KMS-11 (cell line): ENCODE data around the gene NTM.

Experiments used
- H2AFZ ChIP-seq: fragments of 200-600 bp; sonication (generic); 2 replicates; pipeline ENCODE4 v1.6.1; 2016; ENCODE audit warnings: antibody characterized with exemption, mixed run types, low read depth
- H3K27ac ChIP-seq: fragments of 200-600 bp; sonication (generic); 2 replicates; pipeline ENCODE4 v1.6.1; 2016; ENCODE audit warnings: mild to moderate bottlenecking, mixed run types
- H3K27me3 ChIP-seq: fragments of 200-600 bp; sonication (generic); 2 replicates; pipeline ENCODE4 v1.6.1; 2017; ENCODE audit warnings: mild to moderate bottlenecking, low read depth, mixed run types, moderate library complexity; ENCODE audit not compliant: insufficient read depth
- H3K36me3 ChIP-seq: fragments of 200-600 bp; sonication (generic); 2 replicates; pipeline ENCODE4 v1.6.1; 2017; ENCODE audit warnings: mild to moderate bottlenecking, mixed run types; ENCODE audit not compliant: insufficient read depth
- H3K4me1 ChIP-seq: fragments of 200-600 bp; sonication (generic); 2 replicates; pipeline ENCODE4 v1.6.1; 2016; ENCODE audit warnings: mild to moderate bottlenecking, low read depth, mixed run types; ENCODE audit not compliant: poor library complexity, severe bottlenecking
- H3K4me2 ChIP-seq: fragments of 200-600 bp; sonication (generic); 2 replicates; pipeline ENCODE4 v1.7.0; 2016; ENCODE audit warnings: mild to moderate bottlenecking, mixed run types
- H3K4me3 ChIP-seq: fragments of 200-600 bp; sonication (generic); IDR thresholded peaks from 2 replicates; pipeline ENCODE4 v1.6.1; 2017; ENCODE audit warnings: low read depth, low read length, mixed read lengths; ENCODE audit not compliant: insufficient read depth
- H3K79me2 ChIP-seq: fragments of 200-600 bp; sonication (generic); 2 replicates; pipeline ENCODE4 v1.6.1; 2016; ENCODE audit warnings: low read depth, mixed run types; ENCODE audit not compliant: insufficient read depth
- H3K9ac ChIP-seq: fragments of 200-600 bp; sonication (generic); 2 replicates; pipeline ENCODE4 v1.6.1; 2016; ENCODE audit warnings: mild to moderate bottlenecking, mixed run types
- H4K20me1 ChIP-seq: fragments of 200-600 bp; sonication (generic); 2 replicates; pipeline ENCODE4 v1.6.1; 2016; ENCODE audit warnings: mild to moderate bottlenecking, mixed run types; ENCODE audit not compliant: insufficient read depth
- CTCF ChIP-seq: fragments of 200-600 bp; sonication (generic); conservative IDR thresholded peaks from 2 replicates; pipeline ENCODE4 v1.6.1; 2017; ENCODE audit warnings: low read depth, mild to moderate bottlenecking, antibody characterized with exemption, low read length, moderate library complexity, mixed read lengths

NTM gene

DNA sequence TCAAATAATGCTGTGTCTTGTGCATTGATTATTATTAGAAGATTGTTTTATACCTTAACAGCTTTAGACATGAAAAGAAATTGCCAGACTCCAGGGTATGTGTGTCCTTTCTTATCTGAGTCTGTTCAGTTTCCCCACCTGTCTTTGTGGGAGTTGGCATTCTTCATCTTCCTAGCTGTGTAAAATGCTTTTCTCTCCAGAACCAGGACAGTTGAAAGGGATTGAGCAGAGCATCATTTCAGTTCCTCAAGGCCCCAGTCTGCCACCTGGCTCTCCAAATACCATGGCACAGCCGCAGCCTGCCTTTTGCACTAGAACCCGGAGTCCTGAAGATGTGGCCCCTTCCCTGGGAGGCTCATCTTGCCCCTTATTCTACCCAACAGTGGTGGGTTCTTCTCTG, 851.9 kb downstream of the NTM start:
- no peak overlapping the region for H3K4me2 ChIP-seq
- no peak overlapping the region for H3K27ac ChIP-seq
- H3K4me1 ChIP-seq, result peaks cover 9% of the 10 kb centered on the region
- no peak overlapping the region for H2AFZ ChIP-seq
- no peak for TF ChIP-seq CTCF
- no peaks in the 10 kb centered on the region for H4K20me1 ChIP-seq
- H3K36me3 ChIP-seq, result no peaks in the 10 kb centered on the region
- no peaks in the 10 kb centered on the region for H3K27me3 ChIP-seq
- no peak overlapping the region for H3K4me3 ChIP-seq
- no peak overlapping the region for H3K9ac ChIP-seq
- no peaks in the 10 kb centered on the region for H3K79me2 ChIP-seq

GRCh38 chr11:132226522-132226921, 856.1 kb downstream of the NTM start:
- H3K4me2 ChIP-seq, result no peak overlapping the region
- no peak for TF ChIP-seq CTCF
- H3K4me3 ChIP-seq, result no peak overlapping the region
- no peaks in the 10 kb centered on the region for H3K36me3 ChIP-seq
- no peaks in the 10 kb centered on the region for H4K20me1 ChIP-seq
- no peaks in the 10 kb centered on the region for H3K27me3 ChIP-seq
- no peak overlapping the region for H2AFZ ChIP-seq
- H3K4me1 ChIP-seq, result no peaks in the 10 kb centered on the region
- no peak overlapping the region for H3K9ac ChIP-seq
- H3K79me2 ChIP-seq, result no peaks in the 10 kb centered on the region
- H3K27ac ChIP-seq, result no peak overlapping the region

GRCh38 chr11:132228746-132229325, 858.4 kb downstream of the NTM start:
- Histone ChIP-seq H3K4me2 (no peak overlapping the region), H3K36me3 (no peaks in the 10 kb centered on the region), H3K4me3 (no peak overlapping the region), H3K9ac (no peak overlapping the region), H3K27me3 (no peaks in the 10 kb centered on the region), H2AFZ (no peak overlapping the region), H3K27ac (no peak overlapping the region), H3K4me1 (no peaks in the 10 kb centered on the region), H3K79me2 (no peaks in the 10 kb centered on the region), H4K20me1 (no peaks in the 10 kb centered on the region)
- TF ChIP-seq CTCF, result no peak

GRCh38 chr11:132231656-132232347, 861.4 kb downstream of the NTM start:
- Histone ChIP-seq H3K36me3 (no peaks in the 10 kb centered on the region), H3K9ac (no peak overlapping the region), H3K4me1 (no peaks in the 10 kb centered on the region), H2AFZ (no peak overlapping the region), H3K27me3 (no peaks in the 10 kb centered on the region), H3K79me2 (no peaks in the 10 kb centered on the region), H3K4me2 (no peak overlapping the region), H3K27ac (no peak overlapping the region), H3K4me3 (no peak overlapping the region), H4K20me1 (no peaks in the 10 kb centered on the region)
- no peak for TF ChIP-seq CTCF
